Measurements from ENCODE around the gene THOC3.
"Not testable (repeated sequence)": the region's sequence is repeated elsewhere in the genome, so short reads cannot be mapped to it uniquely, and the experiment has no call there.

DNA sequence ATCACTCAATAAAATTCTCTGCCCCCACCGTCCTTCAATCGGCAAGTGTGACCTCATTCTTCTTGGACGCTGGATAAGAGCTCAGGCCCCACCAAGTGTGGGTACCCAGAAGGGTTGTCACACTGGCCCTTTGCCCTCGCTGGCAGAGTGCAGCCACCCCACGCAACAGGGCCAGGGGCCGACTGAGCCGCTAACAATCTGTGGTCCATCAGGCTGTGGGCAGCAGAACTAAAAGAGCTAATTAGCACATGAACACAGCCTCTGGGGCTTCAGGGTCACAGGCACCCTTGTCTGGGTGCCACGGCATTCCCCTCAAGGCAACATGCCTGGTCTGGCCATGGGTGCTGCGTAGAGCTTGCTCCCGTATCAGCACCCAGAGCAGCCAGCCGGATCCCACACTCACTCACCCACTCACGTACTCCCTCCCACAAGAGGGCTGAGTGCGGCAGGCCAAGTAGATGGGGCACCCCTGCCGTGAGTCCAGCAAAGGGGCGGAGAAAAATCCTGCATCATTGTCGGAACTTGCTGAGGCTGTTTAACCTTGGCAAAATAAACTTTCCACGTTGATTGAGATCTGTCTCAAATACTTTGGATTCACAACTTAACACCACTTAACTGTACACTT is 11.4 kb upstream of the THOC3 start:
- TF ChIP-seq, protein P1, sequence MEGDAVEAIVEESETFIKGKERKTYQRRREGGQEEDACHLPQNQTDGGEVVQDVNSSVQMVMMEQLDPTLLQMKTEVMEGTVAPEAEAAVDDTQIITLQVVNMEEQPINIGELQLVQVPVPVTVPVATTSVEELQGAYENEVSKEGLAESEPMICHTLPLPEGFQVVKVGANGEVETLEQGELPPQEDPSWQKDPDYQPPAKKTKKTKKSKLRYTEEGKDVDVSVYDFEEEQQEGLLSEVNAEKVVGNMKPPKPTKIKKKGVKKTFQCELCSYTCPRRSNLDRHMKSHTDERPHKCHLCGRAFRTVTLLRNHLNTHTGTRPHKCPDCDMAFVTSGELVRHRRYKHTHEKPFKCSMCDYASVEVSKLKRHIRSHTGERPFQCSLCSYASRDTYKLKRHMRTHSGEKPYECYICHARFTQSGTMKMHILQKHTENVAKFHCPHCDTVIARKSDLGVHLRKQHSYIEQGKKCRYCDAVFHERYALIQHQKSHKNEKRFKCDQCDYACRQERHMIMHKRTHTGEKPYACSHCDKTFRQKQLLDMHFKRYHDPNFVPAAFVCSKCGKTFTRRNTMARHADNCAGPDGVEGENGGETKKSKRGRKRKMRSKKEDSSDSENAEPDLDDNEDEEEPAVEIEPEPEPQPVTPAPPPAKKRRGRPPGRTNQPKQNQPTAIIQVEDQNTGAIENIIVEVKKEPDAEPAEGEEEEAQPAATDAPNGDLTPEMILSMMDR (IDR thresholded peaks at IDR 0.05; ENCODE audit: low read depth, low read length, missing input control), result not testable (repeated sequence)
- TF ChIP-seq HNF4A (conservative IDR thresholded peaks at IDR 0.05), result not testable (repeated sequence)
- TF ChIP-seq, protein P2, sequence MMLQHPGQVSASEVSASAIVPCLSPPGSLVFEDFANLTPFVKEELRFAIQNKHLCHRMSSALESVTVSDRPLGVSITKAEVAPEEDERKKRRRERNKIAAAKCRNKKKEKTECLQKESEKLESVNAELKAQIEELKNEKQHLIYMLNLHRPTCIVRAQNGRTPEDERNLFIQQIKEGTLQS (IDR thresholded peaks at IDR 0.05), result not testable (repeated sequence)

All from liver (tissue), 3 donors.